Activated CD8-positive, alpha-beta T cell treated with anti-CD3 and anti-CD28 coated beads for 36 hours (primary cell): Measurements from ENCODE around the gene FUT8. TPM values are rescaled to one million over a fixed set of nuclear protein-coding genes. Genes with fewer than 3 reads are reported as not detected.

Experiments used
- ATAC-seq: fragments of 200-7000 bp; cut with Tn5 transposase; one replicate; pipeline ENCODE4 v1.10.0; 2021; ENCODE audit warnings: mild to moderate bottlenecking, moderate library complexity
- CTCF ChIA-PET: fragments of 350-600 bp; sonication (Branson Sonifier 250); formaldehyde crosslinking; loops from one replicate; lab custom pipeline; 2021; ENCODE audit warnings: antibody characterized with exemption; lab: Charles Lee
- POLR2A ChIA-PET: fragments of 350-600 bp; sonication (Branson Sonifier 250); formaldehyde crosslinking; loops from one replicate; lab custom pipeline; 2021; ENCODE audit warnings: antibody characterized with exemption; lab: Charles Lee
- DNase-seq: peaks from one replicate; pipeline ENCODE4 v3.0.0-alpha.2; 2020
- H3K27ac Mint-ChIP-seq: one replicate; pipeline ENCODE4 v1.8.0; 2021; ENCODE audit warnings: mild to moderate bottlenecking, mixed read lengths
- H3K27me3 Mint-ChIP-seq: one replicate; pipeline ENCODE4 v1.8.0; 2021; ENCODE audit warnings: mixed read lengths
- H3K36me3 Mint-ChIP-seq: one replicate; pipeline ENCODE4 v1.8.0; 2021; ENCODE audit warnings: low read depth, mixed read lengths
- H3K4me1 Mint-ChIP-seq: one replicate; pipeline ENCODE4 v1.8.0; 2021; ENCODE audit warnings: low read depth, mixed read lengths
- H3K4me3 Mint-ChIP-seq: one replicate; pipeline ENCODE4 v1.8.0; 2021; ENCODE audit warnings: mild to moderate bottlenecking, moderate library complexity, mixed read lengths
- H3K9me3 Mint-ChIP-seq: one replicate; pipeline ENCODE4 v1.8.0; 2021; ENCODE audit warnings: mixed read lengths
- CTCF ChIP-seq: fragments of 200-600 bp; IDR thresholded peaks from one replicate; pipeline ENCODE4 v1.8.0; 2022; ENCODE audit warnings: antibody characterized with exemption, mild to moderate bottlenecking
- intact Hi-C: fragments of 100-400 bp; cut with micrococcal nuclease; formaldehyde crosslinking; loops from one replicate; pipeline ENCODE4 v1.10.0; 2022
- total RNA-seq, 2 experiments: library from RNA; stranded (reverse); gene quantifications; one replicate each; pipeline ENCODE4 v1.2.3, GENCODE V29; 2021

FUT8 gene
- total RNA-seq, 2 experiments from 2014 or later: 55.7 to 61.0 TPM

DNA sequence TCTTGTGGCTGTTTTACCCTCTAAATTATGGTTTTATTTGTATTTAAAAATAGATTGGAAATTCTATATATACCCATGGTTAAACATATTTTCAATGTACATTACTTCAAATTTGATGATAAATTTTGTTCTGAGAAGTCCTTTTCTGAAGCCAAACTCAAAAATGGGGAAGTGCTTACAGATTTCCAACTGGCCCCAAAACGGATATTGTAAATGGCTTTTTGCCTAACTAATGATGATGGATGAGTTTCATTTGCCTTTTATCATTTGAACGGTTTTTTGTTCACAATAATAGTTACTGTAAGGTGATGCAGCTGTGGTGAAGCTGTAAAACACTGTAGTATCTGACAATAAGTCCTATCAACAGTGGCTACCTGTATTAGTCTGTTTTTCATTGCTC lies 136.9 kb downstream of the FUT8 start:
- DNase-seq: no peak
- ChIA-PET POLR2A (no interaction called here), CTCF (interaction anchor here (0.7 to 1.7 kb wide), 2 partner anchors 23 to 91 kb away, joined by 3 read pairs; no protein-coding TSS in a partner anchor)
- H3K27ac Mint-ChIP-seq: no peak overlapping the region
- no peaks in the 10 kb centered on the region for H3K27me3 Mint-ChIP-seq
- intact Hi-C loops: no loop called here
- H3K4me3 Mint-ChIP-seq: no peak overlapping the region
- H3K36me3 Mint-ChIP-seq: peaks cover 5% of the 10 kb centered on the region
- no peak for TF ChIP-seq CTCF
- no peak for ATAC-seq
- no peaks in the 10 kb centered on the region for H3K9me3 Mint-ChIP-seq
- H3K4me1 Mint-ChIP-seq: peaks cover 34% of the 10 kb centered on the region

GRCh38 chr14:65550779-65551643 lies 138.5 kb downstream of the FUT8 start:
- Mint-ChIP-seq H3K9me3 (no peaks in the 10 kb centered on the region), H3K4me3 (peak overlapping the region; percentile 36), H3K27ac (peak overlapping the region; percentile 86), H3K4me1 (peaks cover 34% of the 10 kb centered on the region), H3K36me3 (peaks cover 5% of the 10 kb centered on the region), H3K27me3 (no peaks in the 10 kb centered on the region)
- ATAC-seq: peak; percentile 83
- peak; percentile 24 for DNase-seq
- ChIA-PET CTCF (no interaction called here), POLR2A (no interaction called here)
- intact Hi-C loops: no loop called here
- TF ChIP-seq CTCF: no peak

DNA sequence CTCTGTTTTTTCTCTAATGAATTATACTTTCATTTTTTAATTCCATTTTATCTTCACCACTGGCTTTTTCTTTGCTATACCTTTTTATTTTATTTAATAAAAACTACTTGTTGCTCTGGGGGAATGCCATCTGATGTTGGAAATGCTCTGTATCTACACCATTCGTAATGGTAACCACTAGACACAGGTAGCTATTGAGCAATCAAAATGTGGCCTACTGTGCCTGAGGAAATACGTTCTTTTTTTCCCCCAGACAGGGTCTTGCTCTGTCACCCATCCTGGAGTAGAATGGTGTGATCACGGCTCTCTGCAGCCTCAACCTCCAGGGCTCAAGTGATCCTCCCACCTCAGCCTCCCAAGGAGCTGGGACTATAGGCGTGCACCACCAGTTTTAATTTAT lies 140.2 kb downstream of the FUT8 start:
- POLR2A ChIA-PET: interaction anchor here (0.7 to 1.0 kb wide), 2 partner anchors 122 to 533 kb away, joined by 3 read pairs; no protein-coding TSS in a partner anchor
- no peak for TF ChIP-seq CTCF
- Mint-ChIP-seq H3K27ac (no peak overlapping the region), H3K4me3 (no peak overlapping the region), H3K4me1 (peaks cover 34% of the 10 kb centered on the region), H3K27me3 (no peaks in the 10 kb centered on the region), H3K36me3 (peaks cover 4% of the 10 kb centered on the region), H3K9me3 (no peaks in the 10 kb centered on the region)
- DNase-seq (no peak), ATAC-seq (no peak)
- CTCF ChIA-PET: interaction anchor here (0.7 to 1.6 kb wide), 4 partner anchors 13 to 754 kb away, joined by 3 to 4 read pairs (median 3); no protein-coding TSS in a partner anchor
- intact Hi-C loops: no loop called here

DNA sequence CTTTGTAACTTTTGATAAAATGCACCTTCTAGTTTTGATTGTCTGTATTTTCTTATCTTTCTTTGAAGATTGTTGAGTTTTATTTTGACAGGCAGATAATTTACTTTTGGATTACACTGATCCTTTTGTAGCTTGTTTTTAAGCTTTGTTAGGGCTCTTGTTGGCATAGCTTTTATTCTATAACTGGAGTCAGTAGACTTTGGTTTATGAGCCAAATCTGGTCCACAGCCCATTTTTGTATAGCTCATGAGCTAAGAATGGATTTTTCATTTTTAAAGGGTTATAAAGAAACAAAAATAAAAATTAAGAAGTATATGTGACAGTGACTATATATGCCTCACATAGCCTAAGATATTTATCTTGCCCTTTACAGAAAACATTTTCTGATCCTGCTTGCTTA lies 142.3 kb downstream of the FUT8 start:
- H3K9me3 Mint-ChIP-seq: no peaks in the 10 kb centered on the region
- peaks cover 35% of the 10 kb centered on the region for H3K4me1 Mint-ChIP-seq
- no peaks in the 10 kb centered on the region for H3K27me3 Mint-ChIP-seq
- H3K4me3 Mint-ChIP-seq: no peak overlapping the region
- intact Hi-C loops: no loop called here
- DNase-seq: no peak
- H3K36me3 Mint-ChIP-seq: peaks cover 2% of the 10 kb centered on the region
- TF ChIP-seq CTCF: no peak
- no peak for ATAC-seq
- ChIA-PET POLR2A (no interaction called here), CTCF (no interaction called here)
- H3K27ac Mint-ChIP-seq: no peak overlapping the region

DNA sequence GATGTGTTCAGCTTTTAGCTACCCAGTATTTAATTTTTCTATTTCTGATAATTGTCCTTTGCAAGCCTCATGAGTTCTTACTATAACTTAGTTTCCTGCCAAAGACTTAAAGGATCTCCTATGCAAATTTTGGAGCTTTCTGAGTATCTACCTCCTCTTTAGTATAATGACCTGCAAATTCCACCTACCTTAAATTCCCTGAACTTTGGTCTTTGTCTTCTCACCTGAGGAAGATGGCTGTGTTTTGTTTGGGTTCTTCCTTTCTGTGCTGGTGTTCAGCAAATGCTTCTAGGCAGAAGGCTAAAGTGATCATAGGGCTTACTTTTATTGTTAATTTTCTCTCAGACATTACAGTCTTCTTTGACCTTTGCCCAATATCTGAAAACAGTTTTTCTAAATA lies 142.8 kb downstream of the FUT8 start:
- intact Hi-C loops: no loop called here
- no peak for TF ChIP-seq CTCF
- ChIA-PET POLR2A (no interaction called here), CTCF (no interaction called here)
- no peak overlapping the region for H3K27ac Mint-ChIP-seq
- no peak overlapping the region for H3K4me3 Mint-ChIP-seq
- ATAC-seq (no peak), DNase-seq (no peak)
- peaks cover 36% of the 10 kb centered on the region for H3K4me1 Mint-ChIP-seq
- peaks cover 3% of the 10 kb centered on the region for H3K36me3 Mint-ChIP-seq
- H3K9me3 Mint-ChIP-seq: no peaks in the 10 kb centered on the region
- H3K27me3 Mint-ChIP-seq: no peaks in the 10 kb centered on the region
